Bronchial epithelial cell (primary cell): Measurements from ENCODE around the gene EVPLL. TPM values are rescaled to one million over a fixed set of nuclear protein-coding genes. Genes with fewer than 3 reads are reported as not detected.
"Not testable (repeated sequence)": the region's sequence is repeated elsewhere in the genome, so short reads cannot be mapped to it uniquely, and the experiment has no call there.

Experiments used
- DNase-seq: peaks from one replicate; pipeline ENCODE4 v3.0.0-alpha.2; 2010; ENCODE audit warnings: low read depth
- FAIRE-seq: peaks from 2 replicates; lab custom pipeline; 2011; peaks lifted over from hg19 to GRCh38; lab: Jason Lieb, UNC
- H3K27me3 ChIP-seq: 2 replicates; pipeline ENCODE4 v1.5.1; 2011; ENCODE audit warnings: low read length; ENCODE audit not compliant: control insufficient read depth, insufficient read depth
- H3K36me3 ChIP-seq: 2 replicates; pipeline ENCODE4 v1.5.1; 2011; ENCODE audit warnings: low read length; ENCODE audit not compliant: control insufficient read depth, insufficient read depth
- H3K4me3 ChIP-seq: 2 replicates; pipeline ENCODE4 v1.5.1; 2011; ENCODE audit warnings: mild to moderate bottlenecking, low read depth, low read length, control low read depth
- CTCF ChIP-seq: IDR thresholded peaks from 2 replicates; pipeline ENCODE4 v1.5.1; 2011; ENCODE audit warnings: mild to moderate bottlenecking, moderate library complexity, low read length, control low read depth, inconsistent platforms; ENCODE audit not compliant: insufficient read depth, severe bottlenecking
- total RNA-seq: library from RNA; depleted of rRNA; stranded (reverse); fragments of >200 nt; gene quantifications from 2 replicates; pipeline ENCODE4 v1.2.1, GENCODE V29; 2014

Gene EVPLL
- total RNA-seq, 1 donor from 2014 or later, result 10.3 TPM

DNA sequence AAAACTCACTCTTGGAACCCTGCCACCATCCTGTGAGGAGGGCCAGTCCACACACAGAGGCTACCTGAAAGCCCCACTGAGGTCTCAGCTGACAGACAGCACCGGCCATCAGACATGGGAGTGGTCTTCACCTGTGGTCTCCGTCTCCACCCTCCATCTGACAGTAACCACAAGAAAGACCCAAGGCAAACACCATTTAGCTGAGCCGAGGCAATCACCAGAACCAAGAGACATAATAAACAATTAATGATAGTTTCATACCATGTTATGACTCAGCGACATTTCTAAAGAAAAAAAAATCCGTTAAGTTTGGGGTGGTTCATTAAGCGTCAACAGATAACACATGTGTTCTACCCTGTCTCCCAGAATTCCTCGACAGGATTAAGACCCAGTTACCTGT is 6.1 kb upstream of the EVPLL start:
- TF ChIP-seq CTCF, result no peak
- Histone ChIP-seq H3K36me3 (no peaks in the 10 kb centered on the region), H3K27me3 (no peaks in the 10 kb centered on the region), H3K4me3 (no peak overlapping the region)
- FAIRE-seq (no peak), DNase-seq (no peak)

- not testable (repeated sequence) for H3K4me3 ChIP-seq, H3K27me3 ChIP-seq, FAIRE-seq, DNase-seq, H3K36me3 ChIP-seq
Observed at GRCh38 chr17:18373181-18373580, 4.4 kb upstream of the EVPLL start.

GRCh38 chr17:18374216-18374615 is 3.4 kb upstream of the EVPLL start:
- no peak overlapping the region for H3K4me3 ChIP-seq
- TF ChIP-seq CTCF, result no peak
- H3K27me3 ChIP-seq, result no peaks in the 10 kb centered on the region
- H3K36me3 ChIP-seq, result no peaks in the 10 kb centered on the region
- FAIRE-seq (no peak), DNase-seq (no peak)

DNA sequence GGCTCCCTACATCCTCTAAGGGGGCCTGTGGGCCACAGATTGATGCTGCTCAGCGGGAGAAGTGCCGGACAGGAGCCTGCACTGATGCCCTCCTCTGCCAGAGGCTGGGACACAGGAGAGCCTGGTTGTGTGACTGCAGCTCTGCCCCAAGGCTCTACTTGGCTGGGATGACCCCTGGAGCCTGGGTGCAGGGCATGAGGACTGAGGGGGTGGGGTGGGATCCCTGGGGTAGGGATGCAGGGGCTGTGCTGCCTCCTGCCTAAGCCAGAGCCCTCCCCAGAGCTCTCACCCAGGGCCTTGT is 577 bp downstream of the EVPLL start:
- FAIRE-seq (no peak), DNase-seq (no peak)
- no peak for TF ChIP-seq CTCF
- Histone ChIP-seq H3K27me3 (no peaks in the 10 kb centered on the region), H3K36me3 (peaks cover 6% of the 10 kb centered on the region), H3K4me3 (peak overlapping the region; percentile 47)

DNA sequence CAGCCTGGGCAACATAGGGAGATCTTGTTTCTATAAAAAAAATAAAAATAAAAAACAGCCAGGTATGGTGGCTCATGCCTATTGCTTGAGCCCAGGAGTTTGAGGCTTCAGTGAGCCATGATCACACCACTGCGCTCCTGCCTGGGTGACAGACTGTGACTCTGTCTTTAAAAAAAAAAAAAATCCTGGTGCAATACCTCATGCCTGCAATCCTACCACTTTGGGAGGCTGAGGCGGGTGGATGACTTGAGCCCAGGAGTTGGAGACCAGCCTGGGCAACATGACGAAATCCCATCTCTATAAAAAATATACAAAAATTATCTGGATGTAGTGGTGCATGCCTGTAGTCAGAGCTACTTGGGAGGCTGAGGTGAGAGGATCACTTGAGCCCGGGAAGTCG is 1.0 kb downstream of the EVPLL start:
- FAIRE-seq, DNase-seq: not testable (repeated sequence)
- H3K4me3 ChIP-seq, result peak overlapping the region; percentile 47

GRCh38 chr17:18379246-18380146 is 1.9 kb downstream of the EVPLL start:
- no peak for DNase-seq
- FAIRE-seq, result peak; percentile 23
- H3K27me3 ChIP-seq, result no peaks in the 10 kb centered on the region
- no peak overlapping the region for H3K4me3 ChIP-seq
- no peak for TF ChIP-seq CTCF
- peaks cover 6% of the 10 kb centered on the region for H3K36me3 ChIP-seq

More for the DNA sequence above, 1.0 kb downstream of the EVPLL start:
- H3K36me3 ChIP-seq, H3K27me3 ChIP-seq: not testable (repeated sequence)
